ENCODE data around the gene ZSCAN1. TPM values are rescaled to one million over a fixed set of nuclear protein-coding genes. Genes with fewer than 3 reads are reported as not detected.

Gene ZSCAN1
- total RNA-seq, 1 donor from 2014 or later: not detected

GRCh38 chr19:58098682-58098998, 64.8 kb downstream of the ZSCAN1 start:
- no peaks in the 10 kb centered on the region for H3K27me3 ChIP-seq (ENCODE audit: low read depth)
- peak overlapping the region; percentile 97 for H3K27ac ChIP-seq
- no peaks in the 10 kb centered on the region for H3K36me3 ChIP-seq
- TF ChIP-seq CTCF (IDR thresholded peaks at IDR 0.05): no peak
- DNase-seq: no peak
- H3K4me3 ChIP-seq: peak overlapping the region; percentile 86
- intact Hi-C loops (cut with DNase I): no loop called here
- no peak for ATAC-seq
- H3K4me1 ChIP-seq: no peaks in the 10 kb centered on the region
- peaks cover 39% of the 10 kb centered on the region for H3K9me3 ChIP-seq

Other genes starting within 250 kb of the ZSCAN1 start
- gene ZNF552, start 219.1 kb upstream of the ZSCAN1 start, total RNA-seq: 20.0 TPM
- 12.5 TPM for gene ZNF587B, start 203.7 kb upstream of the ZSCAN1 start, total RNA-seq
- gene ZNF587, start 184.2 kb upstream of the ZSCAN1 start, total RNA-seq: 25.6 TPM
- gene ZNF814, start 145.0 kb upstream of the ZSCAN1 start, total RNA-seq: 13.5 TPM
- gene ZNF417, start 117.4 kb upstream of the ZSCAN1 start, total RNA-seq: 16.2 TPM
- gene ZNF418, start 98.6 kb upstream of the ZSCAN1 start, total RNA-seq: 5.9 TPM
- 5.9 TPM for gene ZNF256, start 86.3 kb upstream of the ZSCAN1 start, total RNA-seq
- 1.0 TPM for gene C19orf18, start 59.5 kb upstream of the ZSCAN1 start, total RNA-seq
- 16.1 TPM for gene ZNF606, start 31.2 kb upstream of the ZSCAN1 start, total RNA-seq
- gene ZNF135, start 25.3 kb downstream of the ZSCAN1 start, total RNA-seq: 3.6 TPM
- 44.2 TPM for gene ZSCAN18, start 64.2 kb downstream of the ZSCAN1 start, total RNA-seq
- gene ZNF329, start 116.8 kb downstream of the ZSCAN1 start, total RNA-seq: 5.8 TPM
- gene ZNF274, start 149.0 kb downstream of the ZSCAN1 start, total RNA-seq: 27.6 TPM
- 22.6 TPM for gene ZNF544, start 194.9 kb downstream of the ZSCAN1 start, total RNA-seq
- gene ZNF8, start 244.9 kb downstream of the ZSCAN1 start, total RNA-seq: 5.4 TPM